ENCODE results near the gene TACR1.

DNA sequence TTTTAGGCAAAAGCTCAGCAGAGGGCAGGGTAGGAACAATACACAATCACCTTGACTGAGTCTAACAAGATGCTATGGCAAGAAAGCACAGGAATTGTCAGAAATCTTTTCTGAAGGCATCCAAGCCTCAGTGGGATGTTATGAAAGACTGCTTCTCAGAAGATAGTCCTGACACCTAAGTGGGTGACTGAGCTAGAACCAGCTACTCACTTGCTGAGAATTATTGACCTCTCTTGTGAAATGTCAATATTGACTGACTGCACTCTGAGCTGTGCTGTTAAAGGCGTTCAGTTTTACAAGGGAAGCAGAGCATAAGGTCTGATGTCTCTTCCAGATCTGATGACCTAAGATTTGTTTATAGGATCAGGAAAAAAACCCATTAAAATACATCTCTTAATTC is 46.1 kb downstream of the TACR1 start:
- TF ChIP-seq, protein P1, sequence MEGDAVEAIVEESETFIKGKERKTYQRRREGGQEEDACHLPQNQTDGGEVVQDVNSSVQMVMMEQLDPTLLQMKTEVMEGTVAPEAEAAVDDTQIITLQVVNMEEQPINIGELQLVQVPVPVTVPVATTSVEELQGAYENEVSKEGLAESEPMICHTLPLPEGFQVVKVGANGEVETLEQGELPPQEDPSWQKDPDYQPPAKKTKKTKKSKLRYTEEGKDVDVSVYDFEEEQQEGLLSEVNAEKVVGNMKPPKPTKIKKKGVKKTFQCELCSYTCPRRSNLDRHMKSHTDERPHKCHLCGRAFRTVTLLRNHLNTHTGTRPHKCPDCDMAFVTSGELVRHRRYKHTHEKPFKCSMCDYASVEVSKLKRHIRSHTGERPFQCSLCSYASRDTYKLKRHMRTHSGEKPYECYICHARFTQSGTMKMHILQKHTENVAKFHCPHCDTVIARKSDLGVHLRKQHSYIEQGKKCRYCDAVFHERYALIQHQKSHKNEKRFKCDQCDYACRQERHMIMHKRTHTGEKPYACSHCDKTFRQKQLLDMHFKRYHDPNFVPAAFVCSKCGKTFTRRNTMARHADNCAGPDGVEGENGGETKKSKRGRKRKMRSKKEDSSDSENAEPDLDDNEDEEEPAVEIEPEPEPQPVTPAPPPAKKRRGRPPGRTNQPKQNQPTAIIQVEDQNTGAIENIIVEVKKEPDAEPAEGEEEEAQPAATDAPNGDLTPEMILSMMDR (tag by site-specific recombination; IDR thresholded peaks at IDR 0.05), result no peak
- TF ChIP-seq HOXA7 (CRISPR knock-in tag; IDR thresholded peaks at IDR 0.05; ENCODE audit: borderline replicate concordance) (no peak), ZNF157 (tag by site-specific recombination; IDR thresholded peaks at IDR 0.05) (no peak), ZNF121 (tag by site-specific recombination; IDR thresholded peaks at IDR 0.05) (no peak), ZNF501 (tag by site-specific recombination; IDR thresholded peaks at IDR 0.05) (no peak), SETDB1 (IDR thresholded peaks at IDR 0.05; ENCODE audit: insufficient read length, low read length) (no peak), ZNF776 (tag by site-specific recombination; IDR thresholded peaks at IDR 0.05; ENCODE audit: borderline replicate concordance) (no peak), GLI2 (tag by site-specific recombination; IDR thresholded peaks at IDR 0.05; ENCODE audit: borderline replicate concordance, low read depth) (no peak)
- TF ChIP-seq, protein P2, sequence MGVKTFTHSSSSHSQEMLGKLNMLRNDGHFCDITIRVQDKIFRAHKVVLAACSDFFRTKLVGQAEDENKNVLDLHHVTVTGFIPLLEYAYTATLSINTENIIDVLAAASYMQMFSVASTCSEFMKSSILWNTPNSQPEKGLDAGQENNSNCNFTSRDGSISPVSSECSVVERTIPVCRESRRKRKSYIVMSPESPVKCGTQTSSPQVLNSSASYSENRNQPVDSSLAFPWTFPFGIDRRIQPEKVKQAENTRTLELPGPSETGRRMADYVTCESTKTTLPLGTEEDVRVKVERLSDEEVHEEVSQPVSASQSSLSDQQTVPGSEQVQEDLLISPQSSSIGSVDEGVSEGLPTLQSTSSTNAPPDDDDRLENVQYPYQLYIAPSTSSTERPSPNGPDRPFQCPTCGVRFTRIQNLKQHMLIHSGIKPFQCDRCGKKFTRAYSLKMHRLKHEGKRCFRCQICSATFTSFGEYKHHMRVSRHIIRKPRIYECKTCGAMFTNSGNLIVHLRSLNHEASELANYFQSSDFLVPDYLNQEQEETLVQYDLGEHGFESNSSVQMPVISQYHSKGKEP (tag by site-specific recombination; IDR thresholded peaks at IDR 0.05), result no peak
- TF ChIP-seq, protein P3, sequence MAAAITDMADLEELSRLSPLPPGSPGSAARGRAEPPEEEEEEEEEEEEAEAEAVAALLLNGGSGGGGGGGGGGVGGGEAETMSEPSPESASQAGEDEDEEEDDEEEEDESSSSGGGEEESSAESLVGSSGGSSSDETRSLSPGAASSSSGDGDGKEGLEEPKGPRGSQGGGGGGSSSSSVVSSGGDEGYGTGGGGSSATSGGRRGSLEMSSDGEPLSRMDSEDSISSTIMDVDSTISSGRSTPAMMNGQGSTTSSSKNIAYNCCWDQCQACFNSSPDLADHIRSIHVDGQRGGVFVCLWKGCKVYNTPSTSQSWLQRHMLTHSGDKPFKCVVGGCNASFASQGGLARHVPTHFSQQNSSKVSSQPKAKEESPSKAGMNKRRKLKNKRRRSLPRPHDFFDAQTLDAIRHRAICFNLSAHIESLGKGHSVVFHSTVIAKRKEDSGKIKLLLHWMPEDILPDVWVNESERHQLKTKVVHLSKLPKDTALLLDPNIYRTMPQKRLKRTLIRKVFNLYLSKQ (tag by site-specific recombination; IDR thresholded peaks at IDR 0.05; ENCODE audit: borderline replicate concordance), result no peak

Data from HEK293 (cell line).